Left lobe of liver (tissue), 2 donors: ENCODE measurements around the gene FAM9C. TPM values are rescaled to one million over a fixed set of nuclear protein-coding genes. Genes with fewer than 3 reads are reported as not detected.

ENCODE experiments used
- ATAC-seq: fragments of 200-7000 bp; cut with Tn5 transposase; one replicate; pipeline ENCODE4 v1.9.1; 2020; ENCODE audit warnings: mild to moderate bottlenecking, moderate library complexity
- DNase-seq: peaks from one replicate; pipeline ENCODE4 v3.0.0-alpha.2; 2020; ENCODE audit warnings: low spot score
- total RNA-seq: library from RNA; stranded (reverse); gene quantifications from one replicate; pipeline ENCODE4 v1.2.1, GENCODE V29; 2021
- donor health status: DM: no; HTN: no; CAD: no; lungs with moderate emphysema.
- donor health status: DM: no; HTN: yes; CAD: no.

Gene FAM9C
- total RNA-seq, 1 donor from 2014 or later, result not detected

DNA sequence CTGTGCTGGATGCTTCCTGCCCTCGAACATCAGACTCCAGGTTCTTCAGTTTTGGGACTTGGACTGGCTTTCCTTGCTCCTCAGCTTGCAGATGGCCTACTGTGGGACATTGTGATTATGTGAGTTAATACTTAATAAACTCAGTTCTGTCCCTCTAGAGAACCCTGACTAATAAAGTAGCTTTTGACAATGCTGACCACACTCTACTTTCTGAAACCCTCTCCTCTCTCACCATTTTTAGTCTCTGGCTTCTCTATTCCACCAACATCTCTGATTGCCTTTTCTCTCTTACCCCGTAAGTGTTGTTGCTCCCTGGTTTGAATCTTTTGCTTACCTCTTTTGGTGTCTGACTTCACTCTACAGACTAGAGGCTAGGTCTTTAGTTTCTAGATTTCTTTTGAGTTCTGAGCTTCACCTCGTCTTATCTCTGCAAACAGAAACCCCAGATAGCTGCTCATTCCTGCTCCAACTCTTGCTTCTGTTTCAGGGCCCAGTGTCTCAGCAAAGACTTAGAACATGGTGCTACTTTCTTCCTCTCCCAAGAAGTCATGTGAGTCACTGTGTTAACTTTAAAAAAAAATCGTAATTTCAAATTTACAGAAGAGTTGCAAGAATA is 58.1 kb downstream of the FAM9C start:
- DNase-seq (no peak), ATAC-seq (no peak)

Other genes starting within 250 kb of the FAM9C start
- gene TLR7, start 177.5 kb downstream of the FAM9C start, total RNA-seq, result 0.08 TPM
- 0.20 TPM for gene TLR8, start 138.0 kb downstream of the FAM9C start, total RNA-seq
- 442 TPM for gene TMSB4X, start 69.5 kb downstream of the FAM9C start, total RNA-seq